A549 treated with RU486 at 1 μM for 4 hours (cell line): ENCODE data around the gene ZC3H14. TPM values are rescaled to one million over a fixed set of nuclear protein-coding genes. Genes with fewer than 3 reads are reported as not detected.

Experiments
- total RNA-seq: library from RNA; stranded (reverse); fragments of 200-300 nt; extraction: Qiagen RNA extraction; gene quantifications from 5 replicates; pipeline ENCODE4 v1.2.3, GENCODE V29; 2022; ENCODE audit warnings: low read depth

ZC3H14 gene
- 58.6 to 66.5 TPM (median 64.9 TPM) in 5 replicates for total RNA-seq

DNA sequence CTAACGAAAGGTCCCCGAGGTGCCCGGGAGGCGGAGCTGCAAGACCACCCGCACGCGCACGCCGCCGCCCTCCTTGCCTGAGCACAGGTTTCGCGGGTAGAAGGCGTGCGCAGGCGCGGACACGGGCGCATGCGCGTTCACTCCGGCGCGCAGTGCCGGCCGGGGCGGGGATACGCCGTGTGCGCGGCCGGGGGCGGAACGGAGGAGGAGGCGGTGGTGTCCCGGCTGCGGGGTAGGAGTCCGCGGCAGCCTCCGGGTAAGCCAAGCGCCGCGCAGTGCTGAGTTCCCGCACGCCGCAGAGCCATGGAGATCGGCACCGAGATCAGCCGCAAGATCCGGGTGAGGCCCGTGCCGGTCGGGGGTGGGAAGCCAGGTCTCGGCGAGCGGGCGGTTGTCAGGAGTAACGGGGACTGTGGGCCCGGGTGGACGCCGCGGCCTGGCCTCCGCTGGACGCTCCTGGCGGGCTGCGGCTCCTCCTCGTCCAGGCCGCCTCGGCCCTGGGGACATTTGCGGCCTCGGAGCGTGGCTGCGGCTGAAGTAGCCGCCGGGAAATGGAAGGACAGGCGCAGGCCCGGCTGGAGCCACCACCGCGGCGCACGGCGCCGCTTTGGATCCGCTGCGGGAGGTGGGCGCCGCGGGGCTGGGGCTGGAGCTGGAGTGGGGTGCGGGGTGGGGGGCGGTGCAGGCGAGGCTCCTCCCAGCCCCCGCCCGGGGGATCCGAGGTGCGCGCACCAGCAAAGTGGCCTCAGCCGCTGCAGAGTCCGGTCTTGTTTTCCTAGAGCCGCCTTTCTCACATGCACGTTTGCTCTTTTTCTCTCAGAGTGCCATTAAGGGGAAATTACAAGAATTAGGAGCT is at the start of gene ZC3H14:
Gene ZC3H14 (plus strand): TSS at position 207 of the 856 bp plus-strand sequence. CDS start 97 bp downstream, at position 304.

DNA sequence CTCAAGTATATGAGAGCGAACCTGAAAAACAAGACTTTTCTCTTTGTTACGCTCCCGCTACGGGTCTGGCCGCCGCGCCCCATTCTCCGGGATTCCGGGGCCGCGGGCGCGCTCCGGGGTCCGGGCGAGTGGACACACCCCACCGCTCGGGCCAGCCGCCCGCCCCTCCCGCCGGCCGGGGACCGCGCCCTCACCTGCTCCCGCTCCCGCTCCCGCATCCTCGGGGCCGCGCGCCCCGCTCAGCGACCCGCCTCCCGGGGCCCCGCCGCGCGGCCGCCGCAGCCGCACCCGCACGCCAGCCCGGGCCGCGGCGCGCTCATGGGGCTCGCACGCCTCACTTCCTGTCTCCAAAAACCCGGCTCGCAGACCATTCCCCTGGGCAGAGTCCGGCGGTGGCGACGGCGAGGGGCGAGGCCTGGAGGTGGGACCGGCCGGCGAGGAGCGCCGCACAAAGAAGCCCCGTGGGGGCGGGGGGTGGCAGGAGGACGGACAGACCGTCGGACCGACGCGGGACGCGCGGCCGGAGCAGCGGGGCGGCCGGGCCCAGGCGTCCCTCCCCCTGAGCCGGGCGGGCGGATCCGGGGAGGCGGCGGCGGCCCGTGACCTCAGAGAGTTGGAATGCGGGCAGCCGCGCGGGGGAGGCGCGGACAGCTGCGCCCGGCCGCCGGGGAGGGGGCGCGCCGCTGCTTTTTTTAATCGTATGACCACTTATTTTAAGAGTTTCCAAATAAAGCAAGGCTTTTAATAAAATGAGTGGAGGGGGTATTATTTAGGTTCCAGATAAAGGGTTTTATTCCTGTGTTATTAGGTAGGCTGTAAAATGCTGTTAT is 8.2 kb upstream of the ZC3H14 start, which contains the start of gene PTPN21:
Gene PTPN21 (minus strand): TSS at position 551 of the 830 bp plus-strand sequence. CDS start 4,590 bp downstream, outside the sequence.

Other genes starting within 250 kb of the ZC3H14 start
- gene KCNK10, start 239.8 kb upstream of the ZC3H14 start, total RNA-seq: not detected in 5 replicates
- gene SPATA7, start 177.4 kb upstream of the ZC3H14 start, total RNA-seq: 2.5 to 4.9 TPM (median 4.0 TPM) in 5 replicates
- 6.0 to 9.1 TPM (median 8.0 TPM) in 5 replicates for gene PTPN21, start 8.0 kb upstream of the ZC3H14 start, total RNA-seq
- 0.47 to 1.1 TPM (median 0.83 TPM) in 5 replicates for gene EML5, start 229.9 kb downstream of the ZC3H14 start, total RNA-seq